ENCODE data around the gene WNT2B.

- TF ChIP-seq POLR2A (conservative IDR thresholded peaks at IDR 0.05) (no peak), ZNF274 (IDR thresholded peaks at IDR 0.05; ENCODE audit: borderline replicate concordance, low read depth, low read length) (no peak), ZKSCAN1 (IDR thresholded peaks at IDR 0.05; ENCODE audit: low read depth, low read length) (no peak), RB1 (IDR thresholded peaks at IDR 0.05; ENCODE audit: low read depth) (no peak)
Measured at GRCh38 chr1:112472142-112472541, 36.6 kb upstream of the WNT2B start.

Data from K562 (cell line).